ENCODE data around the gene AGER. TPM values are rescaled to one million over a fixed set of nuclear protein-coding genes. Genes with fewer than 3 reads are reported as not detected.
"Not testable (repeated sequence)": the region's sequence is repeated elsewhere in the genome, so short reads cannot be mapped to it uniquely, and the experiment has no call there.

The AGER gene
- total RNA-seq, 1 experiment from 2014 or later = 1.3 TPM

- no peak for DNase-seq (ENCODE audit: extremely low read depth, low read depth)
Observed at GRCh38 chr6:32200711-32201475, 16.8 kb upstream of the AGER start.

- no peak for DNase-seq (ENCODE audit: extremely low read depth, low read depth)
Observed at GRCh38 chr6:32198866-32199265, 14.8 kb upstream of the AGER start.

- no peak for DNase-seq (ENCODE audit: extremely low read depth, low read depth)
Observed at GRCh38 chr6:32198345-32198696, 14.3 kb upstream of the AGER start.

- no peak for DNase-seq (ENCODE audit: extremely low read depth, low read depth)
Observed at GRCh38 chr6:32196682-32197616, 12.9 kb upstream of the AGER start.

GRCh38 chr6:32195902-32196681 lies 12.0 kb upstream of the AGER start:
- peak; percentile 73 for DNase-seq (ENCODE audit: extremely low read depth, low read depth)

- peak; percentile 99 for DNase-seq (ENCODE audit: extremely low read depth, low read depth)
Observed at GRCh38 chr6:32195652-32195901, 11.5 kb upstream of the AGER start.

GRCh38 chr6:32194825-32195651 lies 11.0 kb upstream of the AGER start:
- peak; percentile 27 for DNase-seq (ENCODE audit: extremely low read depth, low read depth)

GRCh38 chr6:32194388-32194787 lies 10.3 kb upstream of the AGER start:
- no peak for DNase-seq (ENCODE audit: extremely low read depth, low read depth)

- DNase-seq (ENCODE audit: extremely low read depth, low read depth) = not testable (repeated sequence)
Observed at GRCh38 chr6:32193096-32193495, 9.0 kb upstream of the AGER start.

GRCh38 chr6:32192608-32193039 lies 8.6 kb upstream of the AGER start, which contains the start of gene GPSM3:
Gene GPSM3 (minus strand): TSS chr6:32192643. CDS start chr6:32192513, 130 bp downstream.
- DNase-seq (ENCODE audit: extremely low read depth, low read depth) = no peak

- no peak for DNase-seq (ENCODE audit: extremely low read depth, low read depth)
Observed at GRCh38 chr6:32191696-32192607, 7.9 kb upstream of the AGER start.

GRCh38 chr6:32190911-32191677 lies 7.0 kb upstream of the AGER start:
- DNase-seq (ENCODE audit: extremely low read depth, low read depth) = no peak

GRCh38 chr6:32190054-32190851 lies 6.2 kb upstream of the AGER start, which contains the start of gene PBX2:
Gene PBX2 (minus strand): TSS chr6:32190202. CDS start chr6:32189915, 287 bp downstream.
- DNase-seq (ENCODE audit: extremely low read depth, low read depth) = peak; percentile 71

- DNase-seq (ENCODE audit: extremely low read depth, low read depth) = no peak
Observed at GRCh38 chr6:32189742-32190053, 5.6 kb upstream of the AGER start.

GRCh38 chr6:32189069-32189741 lies 5.2 kb upstream of the AGER start:
- DNase-seq (ENCODE audit: extremely low read depth, low read depth) = no peak

GRCh38 chr6:32188381-32189068 lies 4.5 kb upstream of the AGER start:
- no peak for DNase-seq (ENCODE audit: extremely low read depth, low read depth)

All from NCI-H460 (cell line).